NCI-H524 treated with DMSO at 0.1 percent for 48 hours (cell line): ENCODE measurements around the gene ZSCAN20.

ENCODE experiments used
- DNase-seq: peaks from one replicate; lab custom pipeline; 2025; lab: John Stamatoyannopoulos, UW

Gene ZSCAN20

GRCh38 chr1:33472269-33472980 lies at the start of gene ZSCAN20:
TSS of gene ZSCAN20 (plus strand) at chr1:33472645. CDS start at chr1:33479289, 6,644 bp downstream.
- DNase-seq = peak; percentile 95

GRCh38 chr1:33424205-33424604 lies 48.2 kb upstream of the ZSCAN20 start:
- no peak for DNase-seq

GRCh38 chr1:33424610-33425009 lies 47.8 kb upstream of the ZSCAN20 start:
- DNase-seq = no peak

- DNase-seq = no peak
Observed at GRCh38 chr1:33425900-33426299, 46.5 kb upstream of the ZSCAN20 start.

- peak; percentile 68 for DNase-seq
Observed at GRCh38 chr1:33426916-33427315, 45.5 kb upstream of the ZSCAN20 start.

- DNase-seq = no peak
Observed at GRCh38 chr1:33428661-33429060, 43.8 kb upstream of the ZSCAN20 start.

- no peak for DNase-seq
Observed at GRCh38 chr1:33429332-33429731, 43.1 kb upstream of the ZSCAN20 start.

GRCh38 chr1:33429856-33430691 lies 42.4 kb upstream of the ZSCAN20 start:
- no peak for DNase-seq

GRCh38 chr1:33430692-33431593 lies 41.5 kb upstream of the ZSCAN20 start, which contains the start of gene PHC2:
TSS of gene PHC2 (minus strand) at chr1:33431095. CDS start at chr1:33375539, 55,556 bp downstream.
- DNase-seq = peak; percentile 85

GRCh38 chr1:33433509-33434362 lies 38.7 kb upstream of the ZSCAN20 start:
- no peak for DNase-seq

- no peak for DNase-seq
Observed at GRCh38 chr1:33434363-33434750, 38.1 kb upstream of the ZSCAN20 start.

- DNase-seq = no peak
Observed at GRCh38 chr1:33435096-33435820, 37.2 kb upstream of the ZSCAN20 start.

- peak; percentile 85 for DNase-seq
Observed at GRCh38 chr1:33436557-33437285, 35.7 kb upstream of the ZSCAN20 start.

GRCh38 chr1:33438364-33439160 lies 33.9 kb upstream of the ZSCAN20 start:
- peak; percentile 62 for DNase-seq

GRCh38 chr1:33439662-33440061 lies 32.8 kb upstream of the ZSCAN20 start:
- no peak for DNase-seq

GRCh38 chr1:33441088-33441745 lies 31.2 kb upstream of the ZSCAN20 start:
- no peak for DNase-seq

GRCh38 chr1:33442141-33442540 lies 30.3 kb upstream of the ZSCAN20 start:
- DNase-seq = peak; percentile 61

- no peak for DNase-seq
Observed at GRCh38 chr1:33443080-33443704, 29.3 kb upstream of the ZSCAN20 start.
